Pulmonary artery endothelial cell (primary cell): ENCODE measurements around the gene RPL18. TPM values are rescaled to one million over a fixed set of nuclear protein-coding genes. Genes with fewer than 3 reads are reported as not detected.

ENCODE experiments used
- DNase-seq: peaks from one replicate; pipeline ENCODE4 v3.0.0-alpha.2; 2011; ENCODE audit warnings: low read depth, low spot score
- total RNA-seq: library from RNA; depleted of rRNA; stranded (reverse); fragments of >200 nt; gene quantifications from 2 replicates; pipeline ENCODE4 v1.2.3, GENCODE V29; 2014

RPL18 gene
- total RNA-seq, 1 donor from 2014 or later = 2,640 TPM

- no peak for DNase-seq
Observed at GRCh38 chr19:48614436-48615230, 4.3 kb downstream of the RPL18 start, which contains the start of gene FAM83E. TSS of gene FAM83E (minus strand) at chr19:48615076. CDS start at chr19:48613372, 1,704 bp downstream.

DNA sequence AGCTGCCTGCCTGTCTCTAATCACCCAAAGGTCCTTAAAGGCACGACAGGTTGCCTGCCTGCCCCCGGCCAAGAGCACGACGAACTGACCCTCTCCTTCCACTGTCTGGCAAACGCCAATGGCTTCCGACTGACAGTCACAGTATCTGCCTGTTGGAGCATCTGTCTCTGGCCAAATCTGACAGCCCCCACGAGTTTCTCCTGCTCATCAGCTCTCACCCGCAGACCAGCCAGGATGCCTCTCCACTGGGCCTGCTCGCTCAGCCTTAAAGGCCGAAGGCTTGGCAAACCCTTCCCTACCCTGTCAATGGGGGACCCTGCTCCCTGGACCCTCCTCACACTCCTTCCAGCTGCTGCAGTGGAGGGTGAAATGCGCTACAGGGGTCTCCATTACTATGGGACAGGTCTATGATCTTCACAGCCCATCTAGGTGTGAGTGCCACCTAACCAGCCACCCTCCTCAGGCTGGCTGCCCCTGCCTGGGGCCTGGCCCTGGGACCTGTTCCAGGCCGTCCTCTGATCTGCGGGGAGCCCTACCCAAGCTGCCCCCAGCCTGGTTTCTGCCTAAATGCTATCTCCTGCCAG, 5.0 kb downstream of the RPL18 start:
- DNase-seq = no peak

- no peak for DNase-seq
Observed at GRCh38 chr19:48613024-48613851, 5.7 kb downstream of the RPL18 start.

GRCh38 chr19:48611872-48612271, 7.1 kb downstream of the RPL18 start:
- no peak for DNase-seq

GRCh38 chr19:48609571-48610108, 9.3 kb downstream of the RPL18 start:
- no peak for DNase-seq

- DNase-seq = no peak
Observed at GRCh38 chr19:48608798-48609263, 10.1 kb downstream of the RPL18 start.

DNA sequence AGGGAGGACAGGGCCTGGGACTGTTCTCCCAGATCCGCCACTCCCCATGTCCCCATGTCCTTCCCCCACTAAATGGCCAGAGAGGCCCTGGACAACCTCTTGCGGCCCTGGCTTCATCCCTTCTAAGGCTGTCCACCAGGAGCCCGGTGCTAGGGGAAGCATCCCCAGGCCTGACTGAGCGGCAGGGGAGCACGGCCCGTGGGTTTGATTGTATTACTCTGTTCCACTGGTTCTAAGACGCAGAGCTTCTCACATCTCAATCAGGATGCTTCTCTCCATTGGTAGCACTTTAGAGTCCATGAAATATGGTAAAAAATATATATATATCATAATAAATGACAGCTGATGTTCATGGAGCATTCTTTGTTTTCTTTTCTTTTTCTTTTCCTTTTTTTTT, 11.6 kb downstream of the RPL18 start:
- no peak for DNase-seq

DNA sequence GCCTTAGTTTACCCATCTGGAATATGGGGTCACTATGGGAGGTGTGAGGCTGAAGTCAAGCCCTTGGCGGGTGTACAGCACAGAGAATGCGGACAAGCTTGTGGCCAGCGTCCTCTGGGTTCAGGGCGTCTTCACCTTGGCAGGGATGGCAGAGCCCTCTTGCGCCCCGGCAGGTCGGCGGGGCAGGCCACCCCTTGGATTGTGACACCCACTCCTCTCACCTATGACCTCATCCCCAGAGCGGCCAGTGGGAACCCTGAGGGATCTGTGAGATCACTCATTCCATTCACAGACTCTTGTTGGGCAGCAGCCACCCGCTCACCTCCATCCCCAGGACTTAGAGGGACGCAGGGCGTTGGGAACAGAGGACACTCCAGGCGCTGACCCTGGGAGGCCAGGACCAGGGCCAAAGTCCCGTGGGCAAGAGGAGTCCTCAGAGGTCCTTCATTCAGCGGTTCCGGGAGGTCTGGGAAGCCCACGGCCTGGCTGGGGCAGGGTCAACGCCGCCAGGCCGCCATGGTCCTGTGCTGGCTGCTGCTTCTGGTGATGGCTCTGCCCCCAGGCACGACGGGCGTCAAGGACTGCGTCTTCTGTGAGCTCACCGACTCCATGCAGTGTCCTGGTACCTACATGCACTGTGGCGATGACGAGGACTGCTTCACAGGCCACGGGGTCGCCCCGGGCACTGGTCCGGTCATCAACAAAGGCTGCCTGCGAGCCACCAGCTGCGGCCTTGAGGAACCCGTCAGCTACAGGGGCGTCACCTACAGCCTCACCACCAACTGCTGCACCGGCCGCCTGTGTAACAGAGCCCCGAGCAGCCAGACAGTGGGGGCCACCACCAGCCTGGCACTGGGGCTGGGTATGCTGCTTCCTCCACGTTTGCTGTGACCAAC, 12.3 kb downstream of the RPL18 start, which contains the start of gene SPACA4:
SPACA4 (plus strand) TSS at position 280 of the 896 bp plus-strand sequence; CDS start at position 517, 237 bp downstream.
- DNase-seq = no peak

GRCh38 chr19:48603850-48604249, 15.1 kb downstream of the RPL18 start:
- no peak for DNase-seq

DNA sequence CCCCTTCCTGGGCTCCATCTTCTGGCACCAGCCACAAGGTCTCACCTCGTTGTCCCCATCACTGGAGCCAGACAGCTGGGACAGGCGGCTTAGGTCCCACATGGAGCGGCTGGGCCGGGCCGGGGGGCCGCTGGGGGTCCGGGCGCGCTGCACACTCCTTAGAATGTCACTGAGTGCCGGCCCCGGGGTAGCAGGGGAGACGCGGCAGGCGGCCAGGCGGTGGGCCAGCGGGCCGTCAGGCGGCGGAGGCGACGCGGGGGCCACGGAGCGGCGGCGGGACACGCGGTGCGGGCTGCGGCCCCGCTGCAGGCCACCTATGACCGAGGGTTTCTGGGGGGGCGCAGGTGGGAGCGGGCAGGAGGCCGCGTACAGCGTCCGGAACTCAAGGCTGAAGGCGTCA, 15.5 kb downstream of the RPL18 start:
- DNase-seq = no peak

DNA sequence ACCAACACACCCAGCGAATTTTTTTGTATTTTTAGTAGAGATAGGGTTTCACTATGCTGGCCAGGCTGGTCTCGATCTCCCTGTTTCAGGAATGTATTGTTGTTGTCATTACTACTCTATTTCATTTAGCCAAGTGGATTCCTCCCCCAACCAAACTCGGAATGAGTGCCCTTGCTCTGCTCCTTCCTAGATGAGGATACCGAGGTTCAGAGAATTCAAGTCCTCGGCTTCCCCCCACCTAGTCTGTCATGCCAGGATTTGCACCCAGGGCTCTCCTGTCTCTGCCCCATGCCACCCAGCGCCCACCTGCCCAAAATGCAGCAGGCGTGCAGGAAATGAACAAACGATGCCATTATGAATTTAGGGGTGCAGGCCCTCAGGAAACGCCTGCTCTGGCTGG, 16.0 kb downstream of the RPL18 start:
- no peak for DNase-seq

- DNase-seq = no peak
Observed at GRCh38 chr19:48600679-48601417, 18.1 kb downstream of the RPL18 start.

- DNase-seq = no peak
Observed at GRCh38 chr19:48598996-48599700, 19.8 kb downstream of the RPL18 start.

DNA sequence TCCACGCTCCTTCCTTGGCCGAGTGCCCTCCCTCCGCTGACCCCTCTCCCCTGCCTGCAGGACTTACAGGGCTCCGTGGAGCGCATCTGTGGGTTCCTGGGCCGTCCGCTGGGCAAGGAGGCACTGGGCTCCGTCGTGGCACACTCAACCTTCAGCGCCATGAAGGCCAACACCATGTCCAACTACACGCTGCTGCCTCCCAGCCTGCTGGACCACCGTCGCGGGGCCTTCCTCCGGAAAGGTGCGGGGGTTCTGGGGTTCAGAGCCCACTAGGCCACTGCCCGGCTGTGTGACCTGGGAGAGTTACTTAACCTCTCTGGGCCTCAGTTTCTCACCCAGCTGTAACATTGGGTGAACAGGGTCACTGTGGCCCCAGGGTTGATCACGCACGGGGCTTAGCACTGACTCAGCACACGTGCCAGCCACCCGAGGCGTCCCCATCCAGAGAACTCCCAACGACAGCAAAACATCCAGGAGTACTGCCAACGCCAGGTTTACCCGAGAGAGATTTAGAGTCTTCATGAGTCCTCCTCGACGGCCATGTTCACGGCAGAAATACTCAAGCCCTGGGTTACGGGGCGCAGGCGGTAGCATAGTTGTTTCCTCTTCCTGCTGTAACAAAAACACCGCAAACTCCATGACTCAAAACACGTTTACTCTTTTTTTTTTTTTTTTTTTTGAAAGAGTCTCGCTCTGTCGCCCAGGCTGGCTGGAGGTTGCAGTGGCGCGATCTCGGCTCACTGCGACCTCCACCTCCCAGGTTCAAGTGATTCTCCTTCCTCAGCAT, 22.1 kb downstream of the RPL18 start:
- no peak for DNase-seq

- DNase-seq = no peak
Observed at GRCh38 chr19:48596237-48596636, 22.7 kb downstream of the RPL18 start.

DNA sequence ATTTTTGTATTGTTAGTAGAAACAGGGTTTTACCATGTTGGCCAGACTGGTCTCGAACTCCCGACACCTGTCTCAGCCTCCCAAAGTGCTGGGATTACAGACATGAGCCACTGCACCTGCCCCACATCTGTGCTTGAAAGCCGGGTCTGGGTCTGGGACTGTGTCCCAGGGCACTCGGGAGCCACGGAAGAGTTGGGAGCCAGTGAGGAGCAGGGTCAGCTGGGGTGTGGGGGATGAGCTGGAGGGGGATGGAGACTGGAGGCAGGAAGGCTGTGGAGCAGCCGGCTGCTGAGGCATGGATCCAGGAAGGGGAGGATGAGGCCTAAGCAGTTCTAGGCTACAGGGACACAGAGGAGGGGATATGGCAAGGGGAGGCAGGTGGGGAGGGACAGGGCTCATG, 23.1 kb downstream of the RPL18 start:
- DNase-seq = no peak

GRCh38 chr19:48595171-48595570, 23.8 kb downstream of the RPL18 start:
- no peak for DNase-seq

DNA sequence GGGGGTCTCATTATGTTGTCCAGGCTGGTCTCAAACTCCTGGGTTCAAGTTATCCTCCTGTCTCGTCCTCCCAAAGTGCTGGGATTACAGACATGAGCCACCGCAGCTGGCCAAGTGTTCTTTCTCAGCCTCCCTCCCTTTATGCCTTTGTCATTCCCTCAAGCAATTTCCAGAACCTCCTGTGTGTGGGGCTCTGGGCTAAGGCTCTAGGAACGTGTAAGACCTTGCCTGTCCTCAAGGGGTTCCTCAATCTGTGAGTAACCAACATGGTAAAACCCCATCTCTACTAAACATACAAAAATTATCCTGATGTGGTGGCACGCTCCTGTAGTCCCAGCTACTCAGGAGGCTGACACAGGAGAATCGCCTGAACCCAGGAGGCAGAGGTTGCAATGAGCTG, 28.0 kb downstream of the RPL18 start:
- no peak for DNase-seq
